Activated naive CD4-positive, alpha-beta T cell treated with anti-CD3 and anti-CD28 coated beads, Interleukin-2, amount 50 U/mL, for 72 hours (primary cell): ENCODE measurements around the gene OR4C13. TPM values are rescaled to one million over a fixed set of nuclear protein-coding genes. Genes with fewer than 3 reads are reported as not detected.
"Not testable (repeated sequence)": the region's sequence is repeated elsewhere in the genome, so short reads cannot be mapped to it uniquely, and the experiment has no call there.

Experiments used
- ATAC-seq, 2 donors: fragments of 150-1000 bp; cut with Tn5 transposase; 2 replicates each; pipeline ENCODE4 v1.10.0; 2021; ENCODE audit warnings: mild to moderate bottlenecking in 2 of 2, moderate library complexity in 2 of 2
- DNase-seq, 2 donors: peaks; one replicate each; pipeline ENCODE4 v3.0.0; 2021 to 2022; ENCODE audit warnings: low spot score in 2 of 2
- H3K27ac Mint-ChIP-seq, 2 donors: one replicate each; pipeline ENCODE4 v1.8.0; 2022; ENCODE audit warnings: mild to moderate bottlenecking in 2 of 2, mixed read lengths in 2 of 2
- H3K36me3 Mint-ChIP-seq, 2 donors: one replicate each; pipeline ENCODE4 v1.8.0; 2022; ENCODE audit warnings: mixed read lengths in 2 of 2
- H3K9me3 Mint-ChIP-seq, 2 donors: one replicate each; pipeline ENCODE4 v1.8.0; 2022; ENCODE audit warnings: mixed read lengths in 2 of 2
- total RNA-seq, 2 donors: library from RNA; stranded (reverse); gene quantifications; one replicate each; pipeline ENCODE4 v1.2.3, GENCODE V29; 2022

The OR4C13 gene
- total RNA-seq, result not detected

- DNase-seq (no peak), ATAC-seq (no peak)
- Mint-ChIP-seq H3K9me3 (peaks cover 11 to 20% of the 10 kb centered on the region in 2 donors), H3K27ac (no peak within 1 kb of the TSS), H3K36me3 (peaks cover 0 to 6% of the 10 kb centered on the region in 2 donors)
Measured at GRCh38 chr11:49952091-49952490, at the start of gene OR4C13. OR4C13 (plus strand) TSS chr11:49952391; CDS start chr11:49952423, 32 bp downstream.

GRCh38 chr11:49911516-49911915 is 40.7 kb upstream of the OR4C13 start:
- not testable (repeated sequence) for H3K27ac Mint-ChIP-seq, ATAC-seq, H3K36me3 Mint-ChIP-seq, DNase-seq
- peaks cover 17 to 18% of the 10 kb centered on the region in 2 donors for H3K9me3 Mint-ChIP-seq

DNA sequence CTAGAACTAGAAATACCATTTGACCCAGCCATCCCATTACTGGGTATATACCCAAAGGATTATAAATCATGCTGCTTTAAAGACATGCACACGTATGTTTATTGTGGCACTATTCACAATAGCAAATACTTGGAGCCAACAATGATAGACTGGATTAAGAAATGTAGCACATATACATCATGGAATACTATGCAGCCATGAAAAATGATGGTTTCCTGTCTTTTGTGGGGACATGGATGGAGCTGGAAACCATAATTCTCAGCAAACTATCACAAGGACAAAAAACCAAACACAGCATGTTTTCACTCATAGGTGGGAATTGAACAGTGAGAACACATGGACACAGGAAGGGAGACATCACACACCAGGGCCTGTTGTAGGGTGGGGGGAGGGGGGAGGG is 3.5 kb upstream of the OR4C13 start:
- not testable (repeated sequence) for H3K27ac Mint-ChIP-seq, H3K36me3 Mint-ChIP-seq, ATAC-seq, DNase-seq
- H3K9me3 Mint-ChIP-seq, result peaks cover 17 to 21% of the 10 kb centered on the region in 2 donors

DNA sequence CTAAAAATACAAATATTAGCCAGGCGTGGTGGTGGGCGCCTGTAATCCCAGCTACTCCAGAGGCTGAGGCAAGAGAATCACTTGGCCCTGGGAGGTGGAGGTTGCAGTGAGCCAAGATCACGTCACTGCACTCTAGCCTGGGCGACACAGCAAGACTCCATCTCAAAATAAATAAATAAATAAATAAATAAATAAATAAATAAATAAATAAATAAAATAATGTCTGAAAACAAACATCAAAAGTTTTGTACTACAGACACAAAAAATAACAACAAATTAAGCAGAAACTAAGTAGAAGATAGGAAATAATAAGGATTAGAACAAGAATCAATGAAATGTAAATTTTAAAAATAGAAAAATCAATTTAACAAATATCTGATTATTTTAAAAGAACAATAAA is 21.2 kb downstream of the OR4C13 start:
- H3K27ac Mint-ChIP-seq, H3K36me3 Mint-ChIP-seq, DNase-seq, ATAC-seq: not testable (repeated sequence)
- H3K9me3 Mint-ChIP-seq, result peaks cover 18 to 22% of the 10 kb centered on the region in 2 donors

DNA sequence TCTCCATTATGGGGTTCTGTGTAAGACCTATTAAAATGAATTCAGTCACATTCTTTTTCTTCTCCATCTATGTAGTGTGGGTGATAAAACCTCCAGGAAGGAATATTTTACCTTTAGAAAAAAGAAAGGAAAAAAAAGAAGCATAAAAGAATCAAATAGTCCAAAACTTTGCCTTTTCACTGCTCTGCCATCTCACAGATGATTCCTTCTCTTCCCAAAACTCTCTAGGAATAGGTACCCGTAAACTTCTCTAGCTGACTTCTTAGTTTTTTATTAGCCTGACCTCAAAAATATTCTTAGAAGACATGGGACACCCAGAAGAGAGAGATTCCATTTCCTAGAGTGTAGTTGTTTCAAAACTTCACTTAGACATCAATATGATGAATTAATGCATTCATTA is 30.2 kb downstream of the OR4C13 start, which contains the start of gene OR4C12:
OR4C12 (minus strand) TSS at position 101 of the 400 bp plus-strand sequence; CDS start at position 67, 34 bp downstream.
- not testable (repeated sequence) for ATAC-seq, DNase-seq, H3K27ac Mint-ChIP-seq, H3K36me3 Mint-ChIP-seq
- peaks cover 9 to 14% of the 10 kb centered on the region in 2 donors for H3K9me3 Mint-ChIP-seq

- peaks cover 0 to 12% of the 10 kb centered on the region in 2 donors for H3K36me3 Mint-ChIP-seq
- no peak overlapping the region for H3K27ac Mint-ChIP-seq
- ATAC-seq (no peak), DNase-seq (peak in 1 of 2 donors; percentile 55)
- H3K9me3 Mint-ChIP-seq, result peaks cover 9 to 10% of the 10 kb centered on the region in 2 donors
Measured at GRCh38 chr11:49995565-49995964, 43.4 kb downstream of the OR4C13 start.

Other genes with a start within 250 kb of the OR4C13 start
- gene OR4C12, start 30.1 kb downstream of the OR4C13 start, total RNA-seq, result not detected
- gene OR4C45, start 80.5 kb downstream of the OR4C13 start, total RNA-seq, result not detected